K562 (cell line): ENCODE measurements around the gene LGI4. TPM values are rescaled to one million over a fixed set of nuclear protein-coding genes. Genes with fewer than 3 reads are reported as not detected.

ENCODE experiments used
- CBX8 ChIP-seq: fragments of 200-600 bp; sonication (generic); IDR thresholded peaks from 2 replicates; pipeline ENCODE4 v1.6.1; 2012; ENCODE audit warnings: borderline replicate concordance, mixed run types, low read depth, mild to moderate bottlenecking, moderate library complexity, mixed read lengths, low read length, control low read depth, inconsistent platforms; ENCODE audit not compliant: poor library complexity, severe bottlenecking; ENCODE audit errors: extremely low read depth
- CGGBP1 ChIP-seq: fragments of 250-450 bp; sonication (Bioruptor Pico); IDR thresholded peaks from 2 replicates; pipeline ENCODE4 v1.9.0; 2021; ENCODE audit warnings: mild to moderate bottlenecking
- CHCHD3 ChIP-seq: fragments of 250-450 bp; sonication (Bioruptor Pico); IDR thresholded peaks from 2 replicates; pipeline ENCODE4 v2.1.2; 2022; ENCODE audit warnings: mild to moderate bottlenecking
- CTCF ChIP-seq, 3 experiments: IDR thresholded peaks in 2 of 3; conservative IDR thresholded peaks in 1 of 3; 2 replicates each; pipeline ENCODE4 v1.5.1; 2011 to 2012; ENCODE audit warnings: low read length in 3 of 3, mild to moderate bottlenecking in 3 of 3, control low read depth in 2 of 3, improper control_type of control experiment in 1 of 3, inconsistent platforms in 1 of 3, low read depth in 1 of 3, mixed read lengths in 1 of 3, moderate library complexity in 1 of 3; ENCODE audit not compliant: insufficient read depth in 2 of 3
- DMBX1 ChIP-seq: fragments of 250-450 bp; sonication (Bioruptor Pico); IDR thresholded peaks from 2 replicates; pipeline ENCODE4 v1.8.0; 2022; ENCODE audit warnings: inconsistent platforms, mild to moderate bottlenecking, moderate library complexity, borderline replicate concordance
- GATAD2A ChIP-seq: fragments of 450-650 bp; IDR thresholded peaks from 2 replicates; pipeline ENCODE4 v1.6.1; 2017
- JUNB ChIP-seq: fragments of 450-650 bp; formaldehyde crosslinking; conservative IDR thresholded peaks from 2 replicates; pipeline ENCODE4 v1.4.0; 2020; ENCODE audit warnings: mild to moderate bottlenecking
- KAT7 ChIP-seq: sonication (generic); formaldehyde crosslinking; IDR thresholded peaks from 2 replicates; pipeline ENCODE4 v1.8.0; 2022; ENCODE audit warnings: missing genetic modification reagents, mild to moderate bottlenecking, borderline replicate concordance
- MAX ChIP-seq: sonication (generic); formaldehyde crosslinking; IDR thresholded peaks from 2 replicates; pipeline ENCODE4 v1.9.0; 2022; ENCODE audit warnings: mild to moderate bottlenecking, missing genetic modification reagents
- OTX1 ChIP-seq: fragments of 450-650 bp; formaldehyde crosslinking; IDR thresholded peaks from 2 replicates; pipeline ENCODE4 v1.4.0; 2022; ENCODE audit warnings: mild to moderate bottlenecking
- PCBP1 ChIP-seq: fragments of 200-400 bp; formaldehyde crosslinking; IDR thresholded peaks from 2 replicates; pipeline ENCODE4 v1.6.1; 2018; ENCODE audit warnings: mild to moderate bottlenecking, low read depth, low read length; ENCODE audit not compliant: poor library complexity, severe bottlenecking
- PHF21A ChIP-seq: fragments of 450-650 bp; IDR thresholded peaks from 2 replicates; pipeline ENCODE4 v1.6.1; 2017; ENCODE audit warnings: low read depth, borderline replicate concordance
- POLR2B ChIP-seq: fragments of 450-650 bp; IDR thresholded peaks from 2 replicates; pipeline ENCODE4 v1.6.1; 2018; ENCODE audit warnings: low read depth; ENCODE audit not compliant: partially characterized antibody
- SMAD4 ChIP-seq: fragments of 250-450 bp; sonication (Bioruptor Pico); conservative IDR thresholded peaks from 2 replicates; pipeline ENCODE4 v1.8.0; 2021; ENCODE audit warnings: inconsistent platforms, mild to moderate bottlenecking, moderate library complexity
- SMARCB1 ChIP-seq: IDR thresholded peaks from 2 replicates; pipeline ENCODE4 v1.6.1; 2011; ENCODE audit warnings: improper control_type of control experiment, low read depth; ENCODE audit not compliant: insufficient read length
- SRSF1 ChIP-seq: fragments of 200-400 bp; formaldehyde crosslinking; IDR thresholded peaks from 2 replicates; pipeline ENCODE4 v1.6.1; 2017; ENCODE audit warnings: mild to moderate bottlenecking, low read depth, low read length, moderate library complexity
- STAT5A ChIP-seq: IDR thresholded peaks from 2 replicates; pipeline ENCODE4 v1.6.1; 2012; ENCODE audit warnings: low read length, inconsistent platforms, borderline replicate concordance
- ZBTB43 ChIP-seq: sonication (generic); formaldehyde crosslinking; IDR thresholded peaks from 2 replicates; pipeline ENCODE4 v1.8.0; 2023; ENCODE audit warnings: mild to moderate bottlenecking, missing genetic modification reagents
- ZC3H4 ChIP-seq: sonication (generic); formaldehyde crosslinking; IDR thresholded peaks from 2 replicates; pipeline ENCODE4 v1.9.0; 2021; ENCODE audit warnings: missing genetic modification reagents, borderline replicate concordance
- ZFP1 ChIP-seq: fragments of 450-650 bp; formaldehyde crosslinking; IDR thresholded peaks from 2 replicates; pipeline ENCODE4 v1.4.0; 2020; ENCODE audit warnings: mild to moderate bottlenecking, mixed read lengths
- ZNF282 ChIP-seq: sonication (generic); formaldehyde crosslinking; IDR thresholded peaks from 2 replicates; pipeline ENCODE4 v1.8.1; 2023; ENCODE audit warnings: missing genetic modification reagents
- ZNF311 ChIP-seq: fragments of 250-450 bp; sonication (Bioruptor Pico); IDR thresholded peaks from 2 replicates; pipeline ENCODE4 v1.4.0; 2020; ENCODE audit warnings: mild to moderate bottlenecking, moderate library complexity
- polyA plus RNA-seq, 8 experiments: library from polyadenylated mRNA; depleted of rRNA in 4 of 8; stranded (reverse) in 5 of 8; unstranded in 3 of 8; fragments of >200 nt; fragmentation: Nextera tagmentation in 2 of 8; fragmentation: Illumina TruSeq in 1 of 8; extraction: Ambion mirVana in 2 of 8; extraction: Trizol in 1 of 8; gene quantifications; 2 replicates each; pipeline versions ENCODE4 v1.2.1 to v1.2.3, GENCODE V29; 2011 to 2014; ENCODE audit warnings: inconsistent platforms in 1 of 8, missing spikeins in 1 of 8
- total RNA-seq, 7 experiments: library from RNA; depleted of rRNA in 6 of 7; stranded (reverse); fragments of >200 nt in 6 of 7; fragmentation: Illumina TruSeq in 2 of 7; extraction: Trizol in 2 of 7; gene quantifications; 2 replicates each; pipeline versions ENCODE4 v1.2.1 to v1.2.3, GENCODE V29; 2011 to 2021; ENCODE audit warnings: low replicate concordance in 1 of 7

Gene LGI4
- total and polyA plus RNA-seq, 9 of the 15 experiments (the other 6 are each of a cell fraction or from before 2014, with no cell fraction given), result 0.14 to 0.30 (median 0.24) TPM; not detected in 4

GRCh38 chr19:35135389-35135909, 590 bp upstream of the LGI4 start (continued):
- TF ChIP-seq CBX8 (no peak), CTCF (IDR thresholded peaks at IDR 0.05 in 2 of 3, conservative IDR thresholded peaks at IDR 0.05 in 1 of 3; ENCODE audit: insufficient read depth in 2 of 3, low read depth in 1 of 3, low read length in 3 of 3) (peak; percentile 92 to 94 (median 92)), SMARCB1 (no peak), ZNF311 (CRISPR knock-in tag) (no peak), ZFP1 (CRISPR knock-in tag) (no peak), ZBTB43 (CRISPR knock-in tag) (no peak), SRSF1 (no peak), ZC3H4 (CRISPR knock-in tag) (no peak), CGGBP1 (no peak), PHF21A (no peak), MAX (CRISPR knock-in tag) (no peak), SMAD4 (CRISPR knock-in tag) (peak; percentile 18; the same call in 1 of the 2 replicates), KAT7 (CRISPR knock-in tag) (no peak), CHCHD3 (CRISPR knock-in tag) (no peak), GATAD2A (peak; percentile 92), JUNB (CRISPR knock-in tag) (no peak), STAT5A (0 out of 2 replicates have a peak, but pooled peaks have one; percentile 23), OTX1 (CRISPR knock-in tag) (peak; percentile 72; the same call in 1 of the 2 replicates), ZNF282 (no peak), PCBP1 (no peak), DMBX1 (0 out of 2 replicates have a peak, but pooled peaks have one; percentile 31), POLR2B (no peak)
